ENCODE measurements around the gene MARCHF6. TPM values are rescaled to one million over a fixed set of nuclear protein-coding genes. Genes with fewer than 3 reads are reported as not detected.
A peak's percentile ranks its signal among the peaks of the same experiment; 100 is the strongest.
"Not testable (repeated sequence)": the region's sequence is repeated elsewhere in the genome, so short reads cannot be mapped to it uniquely, and the experiment has no call there.

MARCHF6 gene
- total RNA-seq, 1 donor from 2014 or later: 44.0 TPM

GRCh38 chr5:10323588-10324488 is 29.7 kb upstream of the MARCHF6 start:
- no peak for DNase-seq (ENCODE audit: low read depth in 2 of 2)

GRCh38 chr5:10324518-10325370 is 28.8 kb upstream of the MARCHF6 start:
- no peak for DNase-seq (ENCODE audit: low read depth in 2 of 2)

- no peak for DNase-seq (ENCODE audit: low read depth in 2 of 2)
Measured at GRCh38 chr5:10328323-10328722, 25.2 kb upstream of the MARCHF6 start.

- no peak for DNase-seq (ENCODE audit: low read depth in 2 of 2)
Measured at GRCh38 chr5:10329446-10329819, 24.1 kb upstream of the MARCHF6 start.

- no peak for DNase-seq (ENCODE audit: low read depth in 2 of 2)
Measured at GRCh38 chr5:10329820-10330481, 23.5 kb upstream of the MARCHF6 start.

GRCh38 chr5:10330511-10331230 is 22.8 kb upstream of the MARCHF6 start:
- DNase-seq (ENCODE audit: low read depth in 2 of 2): no peak

GRCh38 chr5:10331341-10331796 is 22.1 kb upstream of the MARCHF6 start:
- peak in 1 of 2 donors; percentile 21 for DNase-seq (ENCODE audit: low read depth in 2 of 2)

- no peak for DNase-seq (ENCODE audit: low read depth in 2 of 2)
Measured at GRCh38 chr5:10332301-10332700, 21.2 kb upstream of the MARCHF6 start.

GRCh38 chr5:10333154-10334006 is 20.1 kb upstream of the MARCHF6 start:
- peak; percentile 37 to 58 for DNase-seq (ENCODE audit: low read depth in 2 of 2)

GRCh38 chr5:10334831-10335230 is 18.7 kb upstream of the MARCHF6 start:
- no peak for DNase-seq (ENCODE audit: low read depth in 2 of 2)

- no peak for DNase-seq (ENCODE audit: low read depth in 2 of 2)
Measured at GRCh38 chr5:10335711-10336470, 17.6 kb upstream of the MARCHF6 start.

GRCh38 chr5:10337107-10337506 is 16.4 kb upstream of the MARCHF6 start:
- DNase-seq (ENCODE audit: low read depth in 2 of 2): no peak

- no peak for DNase-seq (ENCODE audit: low read depth in 2 of 2)
Measured at GRCh38 chr5:10337986-10338385, 15.5 kb upstream of the MARCHF6 start.

GRCh38 chr5:10338686-10339057 is 14.8 kb upstream of the MARCHF6 start:
- DNase-seq (ENCODE audit: low read depth in 2 of 2): no peak

- DNase-seq (ENCODE audit: low read depth in 2 of 2): no peak
Measured at GRCh38 chr5:10339058-10339811, 14.3 kb upstream of the MARCHF6 start.

- DNase-seq (ENCODE audit: low read depth in 2 of 2): no peak
Measured at GRCh38 chr5:10339958-10340357, 13.5 kb upstream of the MARCHF6 start.

GRCh38 chr5:10343486-10343885 is 10.0 kb upstream of the MARCHF6 start:
- no peak for DNase-seq (ENCODE audit: low read depth in 2 of 2)

- DNase-seq (ENCODE audit: low read depth in 2 of 2): not testable (repeated sequence)
Measured at GRCh38 chr5:10344461-10345106, 8.9 kb upstream of the MARCHF6 start.
